DMS79 treated with DMSO at 0.1 percent for 48 hours (cell line): ENCODE data around the gene SENP1.

Experiments
- DNase-seq: peaks from one replicate; lab custom pipeline; 2025; lab: John Stamatoyannopoulos, UW

The SENP1 gene

GRCh38 chr12:47999816-48000215 is 106.1 kb downstream of the SENP1 start:
- DNase-seq, result no peak

DNA sequence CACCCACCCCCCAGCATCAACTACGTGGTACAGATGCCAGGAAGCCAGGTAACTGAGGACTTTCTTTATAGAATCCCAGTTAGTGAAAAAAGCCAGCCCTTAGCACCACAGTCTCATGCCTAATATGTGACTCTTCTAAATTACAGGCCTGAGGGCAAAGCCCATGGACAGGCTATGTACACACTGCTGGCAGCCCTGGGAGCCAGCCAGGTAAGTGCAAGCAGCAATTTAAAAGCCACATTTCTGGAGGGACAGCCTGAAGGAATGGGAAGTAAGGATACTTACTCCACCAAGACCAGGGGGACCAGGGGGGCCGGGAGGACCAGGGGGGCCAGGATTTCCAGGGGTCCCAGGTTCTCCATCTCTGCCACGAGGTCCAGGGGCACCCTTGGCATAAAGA is 108.6 kb downstream of the SENP1 start:
- DNase-seq, result no peak

DNA sequence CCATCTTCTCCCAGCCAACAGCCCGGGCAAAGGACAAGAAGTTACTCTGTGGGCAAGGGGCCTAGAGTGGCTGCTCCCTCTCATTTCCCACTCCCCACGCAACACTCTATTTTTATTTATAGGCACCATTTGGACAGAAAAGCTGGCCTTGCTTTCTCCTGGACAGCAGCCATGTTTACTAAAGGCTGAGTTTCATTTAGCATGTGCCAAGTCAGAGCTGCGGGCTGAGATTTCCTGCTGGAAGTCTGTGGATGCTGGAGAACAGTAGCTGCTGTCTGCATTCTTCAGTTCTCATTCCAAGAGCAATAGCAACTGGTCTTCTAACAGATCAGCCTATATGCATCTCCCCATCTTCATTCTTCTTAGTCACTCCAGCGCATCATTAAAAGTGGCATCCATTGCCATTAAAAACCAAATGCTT is 109.9 kb downstream of the SENP1 start:
- DNase-seq, result no peak

GRCh38 chr12:47993491-47993890 is 112.4 kb downstream of the SENP1 start:
- DNase-seq, result no peak
